ENCODE results near the gene FAM9B.

DNA sequence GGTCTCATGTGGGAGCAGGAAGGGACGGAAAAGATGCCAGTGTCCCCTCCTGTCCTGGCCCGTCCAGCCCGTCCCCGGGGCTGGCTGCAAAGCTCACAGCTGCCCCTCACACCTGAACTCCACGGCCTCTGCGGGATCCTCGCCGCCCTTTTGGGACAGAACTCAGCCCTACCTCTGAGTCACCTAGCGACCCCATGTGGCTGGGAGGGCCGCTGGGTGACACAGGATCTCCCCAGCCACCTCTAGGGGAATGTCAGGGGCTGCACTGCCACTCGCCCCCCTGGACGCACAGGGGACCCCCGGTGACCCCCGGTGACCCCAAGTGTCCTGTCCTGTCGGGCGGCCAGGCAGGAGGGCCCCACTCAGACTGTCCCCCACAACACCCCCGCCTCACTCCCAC is 748 bp downstream of the FAM9B start:
- TF ChIP-seq, protein P1, sequence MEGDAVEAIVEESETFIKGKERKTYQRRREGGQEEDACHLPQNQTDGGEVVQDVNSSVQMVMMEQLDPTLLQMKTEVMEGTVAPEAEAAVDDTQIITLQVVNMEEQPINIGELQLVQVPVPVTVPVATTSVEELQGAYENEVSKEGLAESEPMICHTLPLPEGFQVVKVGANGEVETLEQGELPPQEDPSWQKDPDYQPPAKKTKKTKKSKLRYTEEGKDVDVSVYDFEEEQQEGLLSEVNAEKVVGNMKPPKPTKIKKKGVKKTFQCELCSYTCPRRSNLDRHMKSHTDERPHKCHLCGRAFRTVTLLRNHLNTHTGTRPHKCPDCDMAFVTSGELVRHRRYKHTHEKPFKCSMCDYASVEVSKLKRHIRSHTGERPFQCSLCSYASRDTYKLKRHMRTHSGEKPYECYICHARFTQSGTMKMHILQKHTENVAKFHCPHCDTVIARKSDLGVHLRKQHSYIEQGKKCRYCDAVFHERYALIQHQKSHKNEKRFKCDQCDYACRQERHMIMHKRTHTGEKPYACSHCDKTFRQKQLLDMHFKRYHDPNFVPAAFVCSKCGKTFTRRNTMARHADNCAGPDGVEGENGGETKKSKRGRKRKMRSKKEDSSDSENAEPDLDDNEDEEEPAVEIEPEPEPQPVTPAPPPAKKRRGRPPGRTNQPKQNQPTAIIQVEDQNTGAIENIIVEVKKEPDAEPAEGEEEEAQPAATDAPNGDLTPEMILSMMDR (conservative IDR thresholded peaks at IDR 0.05; ENCODE audit: low read depth, low read length): no peak
- no peak for TF ChIP-seq EZH2phosphoT487 (IDR thresholded peaks at IDR 0.05; ENCODE audit: borderline replicate concordance, low read length)
